HFF-Myc (cell line): ENCODE results near the gene CHRM2.

Source experiments
- DNase-seq: peaks from one replicate; pipeline ENCODE4 v3.0.0-alpha.2; 2011; ENCODE audit warnings: low read depth; ENCODE audit errors: extremely low read depth
- H3K4me3 ChIP-seq: replicated peaks from 2 replicates; pipeline ENCODE4 v1.5.1; 2011; ENCODE audit warnings: low read depth, mild to moderate bottlenecking, control low read depth, low read length
- TF ChIP-seq, protein P1 (sequence below): IDR thresholded peaks from 2 replicates; pipeline ENCODE4 v1.5.1; 2012; ENCODE audit warnings: mild to moderate bottlenecking, low read depth, low read length, control low read depth; ENCODE audit errors: missing control alignments

CHRM2 gene

DNA sequence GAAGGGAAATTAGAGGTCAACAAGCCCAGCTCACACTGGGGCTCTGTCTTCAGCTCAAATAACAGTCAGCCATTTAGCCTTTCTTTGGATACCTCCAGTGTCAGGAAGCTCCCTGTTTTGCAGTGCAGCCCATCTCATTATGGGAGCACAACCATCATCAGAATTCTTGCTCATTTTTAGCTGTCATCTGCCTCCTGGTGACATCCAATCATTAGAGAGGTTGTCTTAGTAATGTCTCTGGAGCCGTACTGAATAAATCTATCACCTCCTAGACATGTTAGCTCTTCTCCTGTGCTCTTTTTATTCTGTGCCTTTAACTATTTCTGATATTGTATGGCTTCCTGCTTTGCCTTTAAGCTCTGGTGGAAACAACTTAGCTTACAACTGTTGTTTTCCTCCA lies 74.5 kb downstream of the CHRM2 start:
- no peak overlapping the region for H3K4me3 ChIP-seq
- no peak for DNase-seq
- TF ChIP-seq, protein P1, sequence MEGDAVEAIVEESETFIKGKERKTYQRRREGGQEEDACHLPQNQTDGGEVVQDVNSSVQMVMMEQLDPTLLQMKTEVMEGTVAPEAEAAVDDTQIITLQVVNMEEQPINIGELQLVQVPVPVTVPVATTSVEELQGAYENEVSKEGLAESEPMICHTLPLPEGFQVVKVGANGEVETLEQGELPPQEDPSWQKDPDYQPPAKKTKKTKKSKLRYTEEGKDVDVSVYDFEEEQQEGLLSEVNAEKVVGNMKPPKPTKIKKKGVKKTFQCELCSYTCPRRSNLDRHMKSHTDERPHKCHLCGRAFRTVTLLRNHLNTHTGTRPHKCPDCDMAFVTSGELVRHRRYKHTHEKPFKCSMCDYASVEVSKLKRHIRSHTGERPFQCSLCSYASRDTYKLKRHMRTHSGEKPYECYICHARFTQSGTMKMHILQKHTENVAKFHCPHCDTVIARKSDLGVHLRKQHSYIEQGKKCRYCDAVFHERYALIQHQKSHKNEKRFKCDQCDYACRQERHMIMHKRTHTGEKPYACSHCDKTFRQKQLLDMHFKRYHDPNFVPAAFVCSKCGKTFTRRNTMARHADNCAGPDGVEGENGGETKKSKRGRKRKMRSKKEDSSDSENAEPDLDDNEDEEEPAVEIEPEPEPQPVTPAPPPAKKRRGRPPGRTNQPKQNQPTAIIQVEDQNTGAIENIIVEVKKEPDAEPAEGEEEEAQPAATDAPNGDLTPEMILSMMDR: no peak

DNA sequence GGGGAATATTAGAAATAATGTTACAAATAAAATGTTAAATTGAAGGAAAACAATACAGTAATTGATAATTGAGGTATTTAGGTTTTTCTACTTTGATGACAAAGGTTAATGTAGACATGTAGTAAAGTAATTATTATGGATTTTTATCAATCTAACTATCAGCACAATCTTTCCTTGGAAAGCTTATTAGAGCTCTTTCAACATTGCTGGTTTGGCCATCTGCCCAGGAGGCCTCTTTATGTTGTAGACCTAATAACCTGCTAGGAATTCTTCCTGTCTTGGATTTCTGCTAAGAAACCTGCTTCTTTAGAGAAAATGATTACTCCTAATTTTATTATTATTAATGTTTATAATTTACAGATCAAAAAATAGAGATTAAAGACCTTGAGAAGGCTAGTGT lies 78.9 kb downstream of the CHRM2 start:
- H3K4me3 ChIP-seq: no peak overlapping the region
- no peak for DNase-seq

DNA sequence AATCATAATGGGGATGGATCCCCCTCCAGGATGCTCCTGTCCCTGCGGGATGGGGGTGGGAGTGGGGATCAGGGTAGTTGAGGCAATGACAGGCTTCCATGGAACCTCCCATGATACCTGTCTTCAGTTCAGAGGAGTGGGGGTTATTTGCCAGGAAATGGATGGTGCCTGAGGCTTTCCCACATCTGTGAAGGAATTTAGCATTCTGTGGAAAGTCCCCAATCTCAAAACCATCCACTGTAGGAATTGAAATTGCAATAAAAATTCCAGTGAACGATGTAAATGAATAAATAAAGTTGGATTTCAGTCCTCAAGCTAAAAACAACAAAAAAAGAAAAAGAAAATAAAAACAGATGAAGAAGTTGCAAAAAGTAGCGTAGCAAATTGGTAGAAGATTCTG lies 81.9 kb downstream of the CHRM2 start:
- no peak overlapping the region for H3K4me3 ChIP-seq
- TF ChIP-seq, protein P1: no peak

More for the DNA sequence above, 78.9 kb downstream of the CHRM2 start:
- TF ChIP-seq, protein P1: no peak

DNA sequence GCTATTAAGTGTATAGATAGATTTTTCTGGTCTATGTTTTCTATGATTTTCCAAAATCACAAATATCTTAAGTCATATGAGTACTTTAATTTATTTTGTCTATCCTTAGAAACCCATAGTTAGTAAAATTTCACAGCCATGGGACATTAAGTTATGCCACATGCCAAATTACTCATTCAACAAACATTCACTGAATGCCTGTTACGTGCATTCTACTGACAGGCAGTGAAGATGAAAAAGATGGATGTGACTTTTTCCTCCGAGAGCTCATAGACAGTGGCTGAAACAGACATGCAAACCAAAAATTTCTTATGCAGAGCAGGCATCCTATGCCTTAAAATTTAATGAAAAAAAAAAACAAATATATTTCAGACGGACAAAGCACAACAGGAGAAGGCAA lies 84.9 kb downstream of the CHRM2 start:
- no peak overlapping the region for H3K4me3 ChIP-seq
- DNase-seq: no peak
- TF ChIP-seq, protein P1: no peak

More for the DNA sequence above, 81.9 kb downstream of the CHRM2 start:
- no peak for DNase-seq

DNA sequence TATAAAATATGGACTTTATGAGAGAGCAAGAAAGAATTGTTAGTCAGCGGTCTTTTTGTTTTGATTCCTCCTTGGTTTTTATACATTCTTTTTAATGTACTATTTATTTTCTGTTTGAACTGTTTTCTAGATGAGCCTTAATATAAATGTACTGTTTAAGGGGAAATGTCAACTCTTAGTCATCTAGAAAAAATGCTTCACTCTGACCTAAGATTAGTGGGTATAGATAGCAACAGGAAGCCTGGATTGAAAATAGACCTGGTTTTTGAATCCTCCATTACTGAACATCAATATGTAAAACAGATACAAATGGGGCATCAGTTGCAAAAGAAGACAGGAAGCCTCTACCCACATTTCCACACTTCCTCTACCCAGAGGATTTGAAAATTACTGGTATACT lies 87.8 kb downstream of the CHRM2 start:
- TF ChIP-seq, protein P1: no peak
- peak; percentile 45 for DNase-seq
- no peak overlapping the region for H3K4me3 ChIP-seq

DNA sequence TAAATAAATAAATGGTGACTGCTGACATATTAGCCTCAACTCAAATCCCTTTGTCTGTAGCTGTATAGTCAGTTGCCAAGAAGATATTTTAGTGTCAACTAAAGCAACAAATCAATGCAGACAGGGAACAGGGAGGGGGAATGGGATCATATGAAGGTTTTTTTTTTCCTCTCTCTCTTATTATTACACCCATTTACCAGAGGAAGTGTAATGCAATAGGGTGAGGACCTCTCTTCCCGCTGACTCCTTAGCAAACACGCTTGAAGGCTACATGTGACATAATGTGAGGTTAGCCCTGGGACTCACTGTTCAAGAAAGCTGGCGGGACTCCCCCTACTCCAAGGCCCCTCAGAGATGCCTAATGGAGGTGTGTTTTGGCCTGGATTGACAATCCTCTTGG lies 88.2 kb downstream of the CHRM2 start:
- H3K4me3 ChIP-seq: no peak overlapping the region
- DNase-seq: no peak
- TF ChIP-seq, protein P1: no peak

DNA sequence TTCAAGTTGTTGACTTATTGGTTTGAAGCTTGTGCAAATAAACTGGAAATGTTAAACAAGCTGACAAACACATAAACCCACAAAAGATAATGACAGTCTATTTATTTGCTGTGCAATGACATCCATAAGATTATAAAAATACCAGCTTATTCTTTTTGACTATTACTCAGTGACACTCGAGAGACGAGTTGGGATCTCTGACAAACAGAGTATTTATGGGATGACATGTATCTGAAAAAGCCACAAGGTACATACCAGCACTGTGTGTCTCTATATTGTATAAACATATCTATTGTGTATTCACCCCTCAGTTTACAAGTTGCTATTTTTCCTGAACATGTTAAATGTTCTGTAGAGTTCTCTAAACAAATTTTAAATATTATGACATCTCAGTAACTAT lies 88.9 kb downstream of the CHRM2 start:
- TF ChIP-seq, protein P1: no peak
- no peak for DNase-seq
- no peak overlapping the region for H3K4me3 ChIP-seq
